GM19099 (cell line): ENCODE data around the gene MAMSTR.
A peak's percentile ranks its signal among the peaks of the same experiment; 100 is the strongest.

Source experiments
- POLR2A ChIP-seq: IDR thresholded peaks from 3 replicates; pipeline ENCODE4 v1.6.1; 2011; ENCODE audit warnings: low read depth; ENCODE audit not compliant: insufficient read length; ENCODE audit errors: extremely low read depth

Gene MAMSTR

GRCh38 chr19:48735031-48735615 is 15.6 kb upstream of the MAMSTR start:
- no peak for TF ChIP-seq POLR2A

DNA sequence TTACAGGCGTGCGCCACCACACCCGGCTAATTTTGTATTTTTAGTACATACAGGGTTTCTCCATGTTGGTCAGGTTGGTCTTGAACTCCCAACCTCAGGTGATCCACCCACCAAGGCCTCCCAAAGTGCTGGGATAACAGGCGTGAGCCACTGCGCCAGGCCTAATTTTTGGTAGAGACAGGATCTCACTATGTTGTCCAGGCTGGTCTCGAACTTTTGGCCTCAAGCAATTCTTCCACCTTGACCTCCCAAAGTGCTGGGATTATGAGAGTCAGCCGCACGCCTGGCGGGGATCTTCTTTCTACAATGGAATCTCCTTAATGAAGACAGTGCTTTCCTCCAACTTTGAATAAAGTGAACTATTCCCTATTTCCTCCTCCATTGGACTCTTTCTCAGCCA is 15.1 kb upstream of the MAMSTR start:
- TF ChIP-seq POLR2A: no peak

DNA sequence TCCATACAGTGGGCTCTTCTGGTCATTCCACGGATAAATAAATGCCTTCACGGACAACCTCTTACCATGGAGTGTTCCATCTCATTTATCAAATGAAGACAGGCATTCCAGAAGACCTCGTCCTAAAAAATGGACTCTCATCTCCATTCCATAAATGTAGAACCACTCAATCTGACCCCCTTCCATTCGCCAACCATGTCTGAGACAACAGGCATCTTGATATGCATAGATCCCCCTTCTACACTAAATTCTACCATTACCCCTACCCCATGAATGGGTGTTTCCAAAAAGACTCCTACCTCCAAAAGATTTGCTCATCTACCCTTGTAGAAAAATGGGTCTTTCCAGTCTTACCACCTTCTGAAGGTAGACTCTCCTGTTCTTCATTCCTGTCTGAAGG is 11.9 kb upstream of the MAMSTR start:
- no peak for TF ChIP-seq POLR2A

GRCh38 chr19:48728911-48729664 is 9.6 kb upstream of the MAMSTR start:
- no peak for TF ChIP-seq POLR2A

GRCh38 chr19:48726556-48726955 is 7.0 kb upstream of the MAMSTR start:
- TF ChIP-seq POLR2A: no peak

DNA sequence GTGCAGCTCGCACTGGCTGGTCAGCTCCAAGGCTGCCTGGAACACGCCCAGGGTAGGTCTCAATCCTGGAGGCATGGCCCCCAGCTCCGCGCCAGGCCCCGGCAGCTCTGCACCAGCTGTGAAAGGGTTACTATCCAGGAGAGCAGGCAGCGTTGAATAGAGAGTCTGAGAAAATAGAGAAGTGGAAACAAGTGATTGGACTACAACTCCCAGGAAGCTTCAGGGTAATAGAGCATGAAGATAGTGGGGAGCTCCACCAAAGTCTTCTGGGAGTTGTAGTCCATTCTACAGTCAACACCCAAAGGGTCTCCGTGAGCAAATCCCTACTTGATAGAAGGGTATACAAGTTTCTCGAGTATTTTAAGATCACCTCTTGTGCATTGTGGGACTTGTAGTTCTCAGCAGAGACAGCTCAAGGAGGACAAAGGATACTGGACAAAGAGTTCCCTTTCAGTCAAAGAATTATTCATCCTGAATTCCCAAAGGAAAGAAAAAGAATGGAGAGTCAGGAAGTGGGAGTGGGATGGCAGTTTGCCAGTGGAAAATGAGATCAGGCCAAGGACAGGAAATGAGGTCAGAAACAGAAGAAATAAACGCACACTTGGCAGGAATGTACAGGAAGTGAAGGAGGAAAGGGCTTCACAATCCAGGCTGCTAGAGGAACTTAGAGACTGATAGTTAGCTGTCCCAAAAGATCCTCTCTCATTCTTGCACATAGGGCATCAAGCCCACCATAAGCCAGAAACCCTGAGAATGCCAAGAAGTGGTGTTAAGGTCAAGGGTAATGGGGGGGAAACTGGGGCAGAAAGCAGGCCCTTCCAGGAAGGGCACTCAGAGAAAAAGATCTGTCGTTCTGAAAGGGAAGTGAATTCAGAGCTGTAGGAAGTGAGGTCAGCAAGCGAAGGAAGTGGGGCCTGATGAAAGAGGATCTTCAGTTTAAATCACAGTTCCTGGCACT is 5.5 kb upstream of the MAMSTR start:
- TF ChIP-seq POLR2A: no peak

DNA sequence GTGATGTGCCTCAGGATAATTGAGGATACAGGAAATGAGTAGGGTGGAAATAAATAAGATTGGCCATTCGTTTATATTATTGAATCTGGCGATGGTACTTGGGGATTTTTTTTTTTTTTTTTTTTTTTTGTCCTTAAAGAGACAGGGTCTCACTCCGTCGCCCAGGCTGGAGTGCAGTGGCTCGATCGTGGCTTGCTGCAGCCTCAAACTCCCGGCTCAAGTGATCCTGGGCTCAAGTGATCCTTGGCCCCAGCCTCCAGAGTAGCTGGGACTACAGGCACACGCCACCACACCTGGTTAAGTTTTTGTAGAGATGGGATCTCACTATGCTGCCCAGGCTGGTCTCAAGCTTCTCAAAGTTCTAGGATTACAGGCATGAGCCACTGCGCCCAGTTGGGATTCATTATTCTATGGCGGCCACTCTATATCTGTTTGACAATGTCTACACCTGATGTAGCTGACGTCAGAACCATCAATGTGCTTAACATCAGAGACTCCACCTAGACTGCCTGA is 2.7 kb upstream of the MAMSTR start:
- no peak for TF ChIP-seq POLR2A

DNA sequence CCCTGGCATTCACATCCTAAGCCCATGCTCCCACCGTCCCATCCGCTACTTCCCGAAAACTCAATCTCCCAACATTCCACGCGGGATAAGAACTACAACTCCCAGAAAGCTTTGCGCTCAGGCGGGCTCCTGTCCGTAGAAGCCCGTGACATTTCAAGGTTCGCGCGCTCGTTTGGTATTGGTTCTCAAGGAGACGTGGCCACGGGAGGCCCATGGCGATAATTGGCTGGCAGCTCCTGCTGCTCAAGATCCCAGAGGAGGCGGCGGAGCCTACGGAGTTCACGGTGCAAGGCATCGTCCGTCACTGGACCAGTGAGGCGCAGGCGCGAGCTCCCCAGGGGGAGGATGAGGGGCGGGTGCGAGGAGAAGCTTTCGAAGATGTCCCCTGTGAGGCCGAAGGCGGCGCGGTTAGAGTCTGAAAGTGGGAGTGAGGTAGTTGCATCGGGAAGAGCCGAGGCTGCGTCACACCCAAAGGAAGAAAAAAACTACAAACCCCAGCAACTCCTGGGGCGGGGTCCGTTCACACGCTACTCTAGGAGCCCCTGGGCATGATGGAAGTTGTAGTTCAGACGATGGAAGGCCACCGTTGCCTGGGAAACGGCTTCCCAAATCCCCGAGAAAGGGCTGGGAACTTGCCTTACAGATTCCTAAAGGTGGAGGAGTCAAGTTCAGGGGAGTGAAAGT is 1.2 kb upstream of the MAMSTR start:
- peak; percentile 62 for TF ChIP-seq POLR2A

DNA sequence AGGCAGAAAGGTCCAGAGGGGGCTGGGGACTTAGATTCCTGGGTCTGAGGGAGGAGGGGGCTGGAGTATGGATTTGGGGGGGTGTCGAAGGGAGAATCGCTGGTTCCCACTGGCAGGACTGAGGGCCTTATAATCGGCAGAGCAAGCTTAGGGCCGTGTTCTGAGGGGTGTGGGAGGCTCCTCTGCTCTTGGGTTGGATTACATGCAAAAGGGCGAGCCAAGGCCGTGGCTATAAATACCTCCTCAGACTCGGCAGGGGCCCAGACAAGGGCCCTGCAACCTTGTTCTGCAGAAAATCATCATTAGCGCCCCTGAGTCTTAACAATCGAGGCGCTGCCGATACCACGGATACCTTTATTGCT is 707 bp upstream of the MAMSTR start:
- no peak for TF ChIP-seq POLR2A

DNA sequence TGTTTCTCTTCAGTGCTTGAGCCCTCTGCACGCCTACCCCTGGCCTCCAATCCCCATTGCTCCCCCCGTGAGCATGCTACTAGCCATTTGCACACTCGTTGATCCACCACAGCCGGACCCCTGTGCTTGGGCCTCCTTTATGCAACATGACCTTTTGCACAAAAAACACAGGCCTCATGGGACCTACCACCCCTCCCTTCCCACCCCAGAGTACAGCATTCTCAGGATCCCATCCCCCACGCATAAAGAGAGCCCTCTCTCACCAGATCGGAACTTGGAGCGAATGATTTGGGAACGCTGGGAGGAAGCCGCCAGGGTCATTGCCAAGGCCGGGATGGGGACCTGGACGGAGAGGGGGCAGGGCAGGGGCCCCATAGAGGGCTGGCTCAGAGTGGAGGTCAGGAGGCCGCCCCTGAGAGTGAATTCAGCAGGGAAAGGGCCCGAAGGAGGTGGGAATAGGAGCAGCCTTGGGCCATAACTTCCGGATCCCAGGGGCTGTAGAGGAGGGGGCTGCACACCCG is 754 bp downstream of the MAMSTR start:
- no peak for TF ChIP-seq POLR2A

- TF ChIP-seq POLR2A: no peak
Measured at GRCh38 chr19:48716562-48717291, 2.8 kb downstream of the MAMSTR start.

DNA sequence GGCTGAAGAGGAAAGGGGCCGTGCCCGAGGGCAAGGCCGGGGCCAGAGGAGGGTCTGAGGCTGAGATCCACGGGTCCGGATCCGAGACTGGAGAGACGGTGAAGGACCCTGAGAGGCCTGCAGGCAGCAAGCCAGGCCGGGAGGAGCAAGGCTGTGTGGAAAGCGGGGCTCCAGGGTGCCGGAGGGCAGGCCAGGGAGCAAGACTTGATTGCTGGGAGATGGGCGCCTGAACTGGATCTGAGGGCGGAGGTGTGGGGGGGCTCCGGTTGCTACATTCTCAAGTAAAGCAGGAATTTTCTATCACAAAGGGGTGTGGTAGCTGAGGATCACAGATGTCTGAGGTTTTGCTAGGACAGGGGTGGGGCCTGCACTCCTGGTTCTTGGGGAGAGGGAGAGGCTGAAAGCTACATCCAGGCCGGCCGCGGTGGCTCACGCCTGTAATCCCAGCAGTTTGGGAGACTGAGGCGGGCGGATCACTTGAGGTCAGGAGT is 3.8 kb downstream of the MAMSTR start:
- no peak for TF ChIP-seq POLR2A

DNA sequence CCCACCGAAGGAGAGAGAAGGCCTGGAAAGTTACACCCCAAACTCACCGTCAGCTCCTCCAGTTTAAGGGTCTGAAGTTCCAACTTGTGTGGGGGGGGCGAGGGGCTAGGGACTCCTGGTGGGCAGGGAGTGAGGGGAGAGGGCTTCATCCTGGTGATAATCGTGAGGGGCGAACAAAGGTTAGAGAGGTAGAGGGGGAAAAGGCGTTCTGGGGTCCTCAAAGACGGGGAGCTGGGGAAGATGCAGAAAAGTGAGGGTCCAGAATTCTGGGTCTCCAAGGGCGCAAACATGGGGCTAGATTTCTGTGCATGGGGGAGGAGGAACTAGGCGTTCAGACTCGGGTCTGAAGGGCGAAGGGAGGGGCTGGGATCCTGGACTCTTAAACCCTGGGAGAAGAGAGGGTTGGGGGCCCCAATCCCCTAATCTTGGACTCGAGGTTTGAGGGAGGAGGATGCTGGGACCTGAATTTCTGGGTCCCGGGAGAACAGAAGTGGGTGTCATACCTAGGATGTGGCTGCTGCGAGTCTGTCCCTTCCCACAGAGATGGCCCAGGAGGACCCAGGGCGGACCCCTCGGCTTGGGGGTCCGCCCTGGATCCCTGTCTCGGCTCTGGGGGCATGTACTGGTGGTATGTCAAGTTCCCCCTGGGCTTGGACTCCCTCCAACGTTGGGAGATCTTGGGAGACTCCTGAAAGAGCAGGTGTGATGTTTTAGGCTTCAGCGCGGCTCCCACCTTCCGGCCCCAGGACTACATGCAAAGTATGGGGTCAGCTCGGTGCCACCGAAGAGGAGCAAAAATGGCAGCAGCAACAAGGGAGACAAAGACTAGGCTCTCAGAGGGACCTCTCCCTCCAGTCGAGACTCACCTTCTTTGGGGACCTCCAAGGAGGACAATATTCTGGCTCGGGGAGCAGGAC is 4.5 kb downstream of the MAMSTR start:
- no peak for TF ChIP-seq POLR2A
